Trophoblast cell (in vitro differentiated cells and primary cell): ENCODE data around the gene PAM16.
A peak's percentile ranks its signal among the peaks of the same experiment; 100 is the strongest.

Source experiments
- DNase-seq, 2 donors: peaks; one replicate each; pipeline ENCODE4 v3.0.0-alpha.2; 2016
- H2AFZ ChIP-seq: 2 replicates; pipeline ENCODE4 v1.6.1; 2013; ENCODE audit warnings: low read length, moderate library complexity, mild to moderate bottlenecking; ENCODE audit not compliant: insufficient read depth, poor library complexity
- H2AK5ac ChIP-seq: 2 replicates; pipeline ENCODE4 v1.6.1; 2013; ENCODE audit warnings: mild to moderate bottlenecking, low read length
- H2BK120ac ChIP-seq: 2 replicates; pipeline ENCODE4 v1.6.1; 2013; ENCODE audit warnings: low read length, mild to moderate bottlenecking, moderate library complexity; ENCODE audit not compliant: insufficient read depth, poor library complexity
- H2BK12ac ChIP-seq: 2 replicates; pipeline ENCODE4 v1.6.1; 2013; ENCODE audit warnings: mild to moderate bottlenecking, low read length, moderate library complexity
- H2BK5ac ChIP-seq: 2 replicates; pipeline ENCODE4 v1.6.1; 2013; ENCODE audit warnings: low read length, low read depth, moderate library complexity, mild to moderate bottlenecking; ENCODE audit not compliant: poor library complexity
- H3K14ac ChIP-seq: 2 replicates; pipeline ENCODE4 v1.6.1; 2013; ENCODE audit warnings: mild to moderate bottlenecking, low read length
- H3K18ac ChIP-seq: 2 replicates; pipeline ENCODE4 v1.6.1; 2013; ENCODE audit warnings: mild to moderate bottlenecking, low read length
- H3K23ac ChIP-seq: 2 replicates; pipeline ENCODE4 v1.6.1; 2013; ENCODE audit warnings: low read length
- H3K27ac ChIP-seq: 2 replicates; pipeline ENCODE4 v1.5.1; 2013; ENCODE audit warnings: low read depth, mild to moderate bottlenecking, inconsistent platforms, low read length, moderate library complexity
- H3K27me3 ChIP-seq: 2 replicates; pipeline ENCODE4 v1.6.1; 2013; ENCODE audit warnings: inconsistent platforms, mild to moderate bottlenecking, low read length, moderate library complexity; ENCODE audit not compliant: insufficient read depth
- H3K36me3 ChIP-seq, 2 experiments: 1 replicate in 1 of 2; 2 replicates in 1 of 2; pipeline ENCODE4 v1.6.1; 2013; ENCODE audit warnings: low read length in 2 of 2, mild to moderate bottlenecking in 2 of 2, moderate library complexity in 1 of 2; ENCODE audit not compliant: insufficient read depth in 2 of 2, control insufficient read depth in 1 of 2
- H3K4ac ChIP-seq: 2 replicates; pipeline ENCODE4 v1.6.1; 2013; ENCODE audit warnings: low read depth, mild to moderate bottlenecking, low read length, moderate library complexity
- H3K4me1 ChIP-seq, 2 experiments: 1 replicate in 1 of 2; 2 replicates in 1 of 2; pipeline ENCODE4 v1.6.1; 2013; ENCODE audit warnings: low read length in 2 of 2, mild to moderate bottlenecking in 2 of 2, moderate library complexity in 1 of 2; ENCODE audit not compliant: insufficient read depth in 2 of 2, control insufficient read depth in 1 of 2
- H3K4me2 ChIP-seq: 2 replicates; pipeline ENCODE4 v1.6.1; 2013; ENCODE audit warnings: inconsistent platforms, mild to moderate bottlenecking, low read length, moderate library complexity
- H3K4me3 ChIP-seq: 2 replicates; pipeline ENCODE4 v1.5.1; 2013; ENCODE audit warnings: mild to moderate bottlenecking, low read depth, low read length, inconsistent platforms
- H3K79me1 ChIP-seq: one replicate; pipeline ENCODE4 v1.6.1; 2013; ENCODE audit warnings: low read length
- H3K79me2 ChIP-seq: 2 replicates; pipeline ENCODE4 v1.6.1; 2013; ENCODE audit warnings: low read length, mild to moderate bottlenecking; ENCODE audit not compliant: control insufficient read depth, insufficient read depth, poor library complexity
- H3K9ac ChIP-seq: 2 replicates; pipeline ENCODE4 v1.6.1; 2013; ENCODE audit warnings: mild to moderate bottlenecking, low read length
- H3K9me3 ChIP-seq: 2 replicates; pipeline ENCODE4 v1.6.1; 2013; ENCODE audit warnings: low read depth, mild to moderate bottlenecking, control low read depth, inconsistent platforms, low read length; ENCODE audit not compliant: insufficient read depth
- H4K12ac ChIP-seq: 2 replicates; pipeline ENCODE4 v1.6.1; 2013; ENCODE audit warnings: low read depth, mild to moderate bottlenecking, low read length, moderate library complexity
- H4K8ac ChIP-seq: 2 replicates; pipeline ENCODE4 v1.6.1; 2013; ENCODE audit warnings: low read depth, mild to moderate bottlenecking, low read length, moderate library complexity
- H4K91ac ChIP-seq: one replicate; pipeline ENCODE4 v1.6.1; 2013; ENCODE audit warnings: low read depth, mild to moderate bottlenecking, low read length, moderate library complexity
- WGBS: extraction: QIAGEN DNeasy Blood & Tissue Kit; methylation state at CpG from one replicate; pipeline ENCODE4 v1.1.7; 2013; ENCODE audit warnings: missing lambda C conversion rate; ENCODE audit not compliant: insufficient read length, insufficient coverage; ENCODE audit errors: extremely low coverage; 5-methylcytosine and 5-hydroxymethylcytosine counted together

The PAM16 gene

GRCh38 chr16:4354512-4355409 lies 3.6 kb upstream of the PAM16 start:
- H2AFZ ChIP-seq = no peak overlapping the region
- no peak overlapping the region for H3K27ac ChIP-seq
- peaks cover 2 to 13% of the 10 kb centered on the region in 2 experiments for H3K36me3 ChIP-seq
- no peak overlapping the region for H3K18ac ChIP-seq
- no peaks in the 10 kb centered on the region for H3K27me3 ChIP-seq
- DNase-seq = no peak
- no peak overlapping the region for H3K9ac ChIP-seq
- peaks cover 6% of the 10 kb centered on the region for H3K79me2 ChIP-seq
- H2BK5ac ChIP-seq = no peak overlapping the region
- H3K14ac ChIP-seq = no peak overlapping the region
- H4K91ac ChIP-seq = no peak overlapping the region
- no peak overlapping the region for H3K4me3 ChIP-seq
- H2BK12ac ChIP-seq = no peak overlapping the region
- H3K79me1 ChIP-seq = peaks cover 4% of the 10 kb centered on the region
- no peak overlapping the region for H4K8ac ChIP-seq
- no peak overlapping the region for H3K4ac ChIP-seq
- H2AK5ac ChIP-seq = no peak overlapping the region
- H4K12ac ChIP-seq = no peak overlapping the region
- no CpG with 5 or more reads among the region's 20 CpGs for WGBS
- H3K4me2 ChIP-seq = no peak overlapping the region
- no peaks in the 10 kb centered on the region for H3K9me3 ChIP-seq
- H3K4me1 ChIP-seq = peaks cover 0 to 4% of the 10 kb centered on the region in 2 experiments
- H2BK120ac ChIP-seq = no peak overlapping the region
- H3K23ac ChIP-seq = no peak overlapping the region

GRCh38 chr16:4353675-4354074 lies 2.6 kb upstream of the PAM16 start:
- no peak for DNase-seq
- peaks cover 4% of the 10 kb centered on the region for H3K79me1 ChIP-seq
- H2BK12ac ChIP-seq = no peak overlapping the region
- H4K8ac ChIP-seq = no peak overlapping the region
- H3K14ac ChIP-seq = no peak overlapping the region
- H4K91ac ChIP-seq = no peak overlapping the region
- H3K27me3 ChIP-seq = no peaks in the 10 kb centered on the region
- no peak overlapping the region for H3K18ac ChIP-seq
- peaks cover 6% of the 10 kb centered on the region for H3K79me2 ChIP-seq
- H3K23ac ChIP-seq = no peak overlapping the region
- WGBS = no CpG with 5 or more reads among the region's 4 CpGs
- H3K9me3 ChIP-seq = no peaks in the 10 kb centered on the region
- H2BK120ac ChIP-seq = no peak overlapping the region
- H2AFZ ChIP-seq = no peak overlapping the region
- no peak overlapping the region for H3K27ac ChIP-seq
- H2AK5ac ChIP-seq = no peak overlapping the region
- H3K4ac ChIP-seq = no peak overlapping the region
- H3K4me3 ChIP-seq = no peak overlapping the region
- no peak overlapping the region for H3K4me2 ChIP-seq
- H4K12ac ChIP-seq = no peak overlapping the region
- H3K36me3 ChIP-seq = peaks cover 2 to 13% of the 10 kb centered on the region in 2 experiments
- no peak overlapping the region for H3K9ac ChIP-seq
- peaks cover 0 to 4% of the 10 kb centered on the region in 2 experiments for H3K4me1 ChIP-seq
- H2BK5ac ChIP-seq = no peak overlapping the region

- H2BK12ac ChIP-seq = no peak overlapping the region
- no peak overlapping the region for H3K18ac ChIP-seq
- H4K91ac ChIP-seq = no peak overlapping the region
- H3K23ac ChIP-seq = no peak overlapping the region
- no peak overlapping the region for H4K12ac ChIP-seq
- no peaks in the 10 kb centered on the region for H3K27me3 ChIP-seq
- H2AFZ ChIP-seq = no peak overlapping the region
- no peak overlapping the region for H3K4me2 ChIP-seq
- WGBS = no CpG with 5 or more reads among the region's 5 CpGs
- H3K14ac ChIP-seq = no peak overlapping the region
- no peak overlapping the region for H2BK120ac ChIP-seq
- peaks cover 6% of the 10 kb centered on the region for H3K79me2 ChIP-seq
- H3K4me3 ChIP-seq = no peak overlapping the region
- peaks cover 4% of the 10 kb centered on the region for H3K79me1 ChIP-seq
- no peak overlapping the region for H2AK5ac ChIP-seq
- no peak overlapping the region for H2BK5ac ChIP-seq
- peaks cover 5 to 7% of the 10 kb centered on the region in 2 experiments for H3K36me3 ChIP-seq
- no peak overlapping the region for H3K27ac ChIP-seq
- H3K4me1 ChIP-seq = peaks cover 0 to 4% of the 10 kb centered on the region in 2 experiments
- DNase-seq = no peak
- H3K9me3 ChIP-seq = no peaks in the 10 kb centered on the region
- H3K4ac ChIP-seq = no peak overlapping the region
- H3K9ac ChIP-seq = no peak overlapping the region
- H4K8ac ChIP-seq = no peak overlapping the region
These were observed 1.7 kb upstream of the PAM16 start for GRCh38 chr16:4352843-4353242.

- Histone ChIP-seq H4K91ac (no peak overlapping the region), H3K14ac (no peak overlapping the region), H2AK5ac (no peak overlapping the region), H3K23ac (no peak overlapping the region), H2BK5ac (no peak overlapping the region), H3K18ac (no peak overlapping the region), H3K79me2 (peaks cover 6% of the 10 kb centered on the region), H3K27ac (no peak overlapping the region), H3K4me3 (no peak overlapping the region), H3K4me1 (peaks cover 0 to 4% of the 10 kb centered on the region in 2 experiments), H2AFZ (no peak overlapping the region), H3K27me3 (no peaks in the 10 kb centered on the region), H3K4me2 (no peak overlapping the region), H3K9me3 (no peaks in the 10 kb centered on the region), H2BK12ac (no peak overlapping the region), H3K4ac (no peak overlapping the region), H3K79me1 (peaks cover 4% of the 10 kb centered on the region), H2BK120ac (no peak overlapping the region), H3K36me3 (peaks cover 10% of the 10 kb centered on the region in 2 experiments), H3K9ac (no peak overlapping the region), H4K12ac (no peak overlapping the region), H4K8ac (no peak overlapping the region)
- peak; percentile 78 to 91 for DNase-seq
- no CpG with 5 or more reads among the region's 7 CpGs for WGBS
These were observed 759 bp upstream of the PAM16 start for GRCh38 chr16:4351880-4352279.
